HG02759 (cell line): ENCODE measurements around the gene CD22.

Experiments
- ATAC-seq: cut with Tn5 transposase; IDR thresholded peaks from one replicate; pipeline ENCODE4 v1.9.1; 2021; ENCODE audit warnings: mild to moderate bottlenecking, moderate library complexity; ENCODE audit not compliant: unreplicated experiment

The CD22 gene

GRCh38 chr19:35381318-35381717 lies 52.3 kb downstream of the CD22 start:
- no peak for ATAC-seq

DNA sequence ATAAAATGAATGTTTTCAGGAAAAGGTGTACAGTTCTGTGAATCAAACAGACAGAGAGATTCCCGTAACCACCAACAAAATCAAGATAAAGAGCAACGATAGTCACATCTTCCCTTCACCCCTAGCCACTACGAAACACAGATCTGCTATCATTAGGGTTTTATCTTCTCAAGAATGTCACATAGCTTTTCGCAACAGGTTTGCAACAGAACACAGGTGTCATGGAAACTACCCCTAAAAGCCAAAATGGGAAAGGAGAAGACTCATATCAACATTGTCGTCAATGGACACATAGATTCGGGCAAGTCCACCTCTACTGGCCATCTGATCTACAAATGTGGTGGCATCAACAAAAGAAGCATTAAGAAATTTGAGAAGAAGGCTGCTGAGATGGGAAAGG lies 52.9 kb downstream of the CD22 start:
- no peak for ATAC-seq

- ATAC-seq: no peak
These were observed 54.5 kb downstream of the CD22 start for GRCh38 chr19:35383536-35383935.

- no peak for ATAC-seq
These were observed 59.5 kb downstream of the CD22 start for GRCh38 chr19:35388277-35389054.

DNA sequence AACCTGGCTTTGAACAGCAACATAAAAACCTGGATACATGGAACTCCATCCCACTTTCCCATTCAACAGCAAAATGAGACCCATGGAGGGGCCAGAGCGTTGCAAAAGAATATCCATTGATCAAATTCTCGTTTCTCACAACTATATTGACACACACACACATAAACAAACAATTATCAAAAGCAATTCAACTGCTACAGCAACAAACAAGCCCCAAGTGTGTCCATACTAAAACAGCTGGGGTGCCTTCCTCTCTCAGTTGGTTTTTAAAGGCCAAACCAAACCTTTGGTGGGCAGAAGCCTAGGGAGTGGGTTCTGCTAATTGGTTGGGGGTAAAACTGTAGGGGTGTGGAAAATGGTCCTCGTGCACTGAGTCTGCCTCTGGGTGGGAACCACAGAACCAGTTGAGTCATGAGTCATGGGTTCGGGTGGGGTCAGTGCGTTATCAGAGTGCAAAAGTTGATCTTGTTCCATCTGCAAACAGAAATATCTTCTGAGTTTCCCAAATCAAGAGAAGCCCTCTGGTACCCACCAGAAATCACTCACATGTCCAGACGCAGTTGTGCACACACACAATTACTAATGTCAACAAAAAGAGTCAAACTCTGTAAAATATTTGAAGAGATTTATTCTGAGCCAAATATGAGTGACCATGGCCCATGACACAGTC lies 60.3 kb downstream of the CD22 start:
- no peak for ATAC-seq

DNA sequence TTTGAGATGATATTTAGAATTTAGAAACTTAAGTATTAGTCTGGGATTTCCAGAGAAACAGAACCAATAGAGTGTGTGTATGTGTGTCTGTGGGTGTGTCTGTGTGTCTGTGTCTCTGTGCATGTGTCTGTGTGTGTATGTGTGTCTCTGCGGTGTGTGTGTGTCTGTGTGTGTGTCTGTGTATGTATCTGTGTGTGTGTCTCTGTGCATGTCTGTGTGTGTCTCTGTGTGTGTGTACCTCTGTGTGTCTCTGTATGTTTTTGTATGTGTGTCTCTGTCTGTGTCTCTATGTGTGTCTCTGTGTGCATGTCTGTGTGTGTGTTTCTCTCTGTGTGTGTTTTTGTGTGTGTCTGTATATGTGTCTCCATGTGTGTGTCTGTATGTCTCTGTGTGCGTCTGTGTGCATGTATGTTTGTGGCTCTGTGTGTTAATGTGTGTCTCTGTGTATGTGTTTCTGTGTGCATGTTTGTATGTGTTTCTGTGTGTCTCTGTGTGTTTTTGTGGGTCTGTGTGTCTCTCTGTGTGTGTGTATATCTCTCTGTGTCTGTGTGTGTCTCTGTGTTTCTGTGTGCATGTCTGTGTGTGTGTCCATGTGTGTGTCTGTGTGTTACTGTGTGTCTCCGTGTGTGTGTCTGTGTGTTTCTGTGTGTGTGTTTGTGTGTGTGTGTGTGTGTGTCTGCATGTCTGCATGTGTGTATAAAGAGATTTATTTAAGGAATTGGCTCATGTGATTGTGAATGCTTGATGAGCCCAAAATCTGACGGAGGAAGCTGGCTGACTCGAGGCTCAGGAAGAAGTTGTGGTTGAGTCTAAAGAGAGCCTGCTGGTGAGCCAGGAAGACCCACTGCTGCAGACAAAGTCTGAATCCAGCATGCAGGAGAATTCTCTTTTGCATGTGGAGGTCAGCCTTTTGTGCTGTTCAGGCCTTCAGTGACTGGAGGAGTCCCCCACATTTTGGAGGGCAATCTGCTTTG lies 64.0 kb downstream of the CD22 start:
- ATAC-seq: no peak

GRCh38 chr19:35395382-35396199 lies 66.6 kb downstream of the CD22 start:
- ATAC-seq: no peak

DNA sequence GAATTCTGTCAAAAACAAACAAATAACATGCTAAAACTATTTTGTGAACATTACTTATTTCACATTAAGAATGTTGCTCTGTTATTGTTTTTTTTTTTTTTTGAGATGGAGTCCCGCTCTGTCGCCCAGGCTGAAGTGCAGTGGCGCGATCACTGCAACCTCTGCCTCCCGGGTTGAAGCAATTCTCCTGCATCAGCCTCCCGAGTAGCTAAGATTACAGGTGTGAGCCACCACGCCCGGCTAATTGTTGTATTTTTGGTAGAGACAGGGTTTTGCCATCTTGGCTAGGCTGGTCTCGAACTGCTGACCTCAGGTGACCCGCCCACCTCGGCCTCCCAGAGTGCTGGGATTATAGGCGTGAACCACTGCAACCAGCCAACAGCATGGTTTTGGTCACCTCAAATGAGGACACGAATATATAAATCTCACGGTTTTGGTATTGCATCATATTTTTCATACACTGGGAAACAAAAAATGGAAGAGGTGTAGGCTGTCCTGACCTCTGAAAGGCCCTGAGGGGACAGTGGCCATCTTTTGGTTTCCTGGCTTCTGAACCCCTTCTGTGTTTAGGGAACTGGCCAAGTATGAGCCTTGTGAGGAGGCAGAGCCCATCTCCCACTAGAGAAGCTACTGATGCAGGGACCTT lies 67.4 kb downstream of the CD22 start:
- ATAC-seq: no peak
